Stimulated activated CD4-positive, alpha-beta T cell treated with anti-CD3 and anti-CD28 coated beads, Interleukin-1b, Interleukin-23, amount 100 ng/mL, for 1 hour (primary cell): Measurements from ENCODE around the gene LCP2.
"Not testable (repeated sequence)": the region's sequence is repeated elsewhere in the genome, so short reads cannot be mapped to it uniquely, and the experiment has no call there.

Experiments
- DNase-seq, 2 donors: peaks; one replicate each; pipeline ENCODE4 v3.0.0-alpha.2; 2020; ENCODE audit warnings: low read depth in 2 of 2

The LCP2 gene

GRCh38 chr5:170248172-170248930 is 49.2 kb downstream of the LCP2 start:
- DNase-seq: no peak

DNA sequence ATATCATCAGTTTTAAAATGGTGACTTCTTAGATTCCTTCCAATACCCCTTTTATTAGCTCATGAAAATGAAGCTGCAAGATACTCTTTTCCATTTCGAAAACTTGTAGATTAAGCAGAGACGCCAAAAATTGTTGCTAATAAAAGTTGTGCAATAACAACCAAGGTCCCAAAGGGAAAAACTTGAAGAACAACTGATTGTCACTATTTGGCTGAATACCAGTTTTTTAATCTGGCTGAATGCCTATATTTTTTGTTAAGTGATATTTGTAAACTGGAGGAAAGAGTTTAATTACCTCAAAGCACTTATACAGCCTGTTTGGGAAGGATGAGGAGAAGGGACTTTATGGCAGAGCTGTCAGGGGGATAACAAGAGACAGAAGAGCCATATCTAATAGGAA is 50.2 kb downstream of the LCP2 start:
- no peak for DNase-seq

GRCh38 chr5:170246126-170246870 is 51.3 kb downstream of the LCP2 start:
- no peak for DNase-seq

DNA sequence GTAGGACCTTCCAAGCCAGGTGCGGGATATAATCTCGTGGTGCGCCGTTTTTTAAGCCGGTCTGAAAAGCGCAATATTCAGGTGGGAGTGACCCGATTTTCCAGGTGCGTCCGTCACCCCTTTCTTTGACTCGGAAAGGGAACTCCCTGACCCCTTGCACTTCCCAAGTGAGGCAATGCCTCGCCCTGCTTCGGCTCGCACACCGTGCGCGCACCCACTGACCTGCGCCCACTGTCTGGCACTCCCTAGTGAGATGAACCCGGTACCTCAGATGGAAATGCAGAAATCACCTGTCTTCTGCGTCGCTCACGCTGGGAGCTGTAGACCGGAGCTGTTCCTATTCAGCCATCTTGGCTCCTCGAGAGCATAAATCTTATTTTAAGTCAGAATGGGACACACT is 52.1 kb downstream of the LCP2 start:
- not testable (repeated sequence) for DNase-seq

GRCh38 chr5:170238456-170239196 is 59.0 kb downstream of the LCP2 start:
- no peak for DNase-seq

DNA sequence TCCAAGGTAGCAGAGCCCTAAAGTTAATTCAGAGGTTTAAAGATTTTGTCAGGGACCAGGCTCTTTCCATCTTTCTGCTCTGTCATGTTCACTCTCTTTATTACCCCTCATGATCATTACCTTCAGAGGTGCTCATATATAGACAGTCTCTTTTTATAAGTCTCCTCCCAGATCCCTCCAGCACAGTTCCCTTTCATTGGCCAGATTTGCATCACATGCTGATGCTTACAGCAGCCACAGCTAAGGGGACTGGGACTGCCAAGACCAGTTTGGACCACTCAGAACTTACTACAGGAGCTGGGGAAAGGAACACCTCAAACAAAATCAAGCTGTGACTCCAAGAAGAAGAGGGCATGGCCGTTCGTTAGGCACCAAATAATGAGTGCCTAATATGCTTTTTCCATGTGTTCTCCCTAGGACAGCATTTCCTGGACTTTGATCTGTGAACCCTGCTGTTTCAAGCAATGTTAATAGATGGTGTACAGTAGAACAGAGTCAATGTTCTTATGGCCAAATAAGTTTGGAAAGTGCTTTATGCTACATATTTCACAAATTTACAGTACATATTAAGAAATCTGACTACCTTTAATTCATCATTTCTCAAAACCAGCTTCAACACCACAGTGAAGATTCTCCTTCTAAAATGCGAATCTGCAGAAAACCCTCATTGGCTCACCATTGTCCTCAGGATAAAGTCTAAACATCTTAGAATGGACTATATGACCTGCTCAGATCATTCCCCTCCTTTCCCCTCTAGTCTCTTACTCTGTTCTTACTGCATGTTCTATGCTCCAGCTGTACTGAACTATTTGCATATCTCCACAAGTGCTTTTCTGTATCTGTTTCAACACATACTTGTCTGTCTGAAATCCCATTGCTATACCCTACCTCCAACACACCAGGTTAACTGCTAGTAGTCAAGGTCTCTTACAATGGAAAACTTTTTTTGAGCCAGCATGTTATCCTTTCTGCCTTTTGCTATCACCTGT is 61.4 kb downstream of the LCP2 start:
- DNase-seq: no peak

GRCh38 chr5:170233358-170233892 is 64.2 kb downstream of the LCP2 start:
- DNase-seq: no peak

DNA sequence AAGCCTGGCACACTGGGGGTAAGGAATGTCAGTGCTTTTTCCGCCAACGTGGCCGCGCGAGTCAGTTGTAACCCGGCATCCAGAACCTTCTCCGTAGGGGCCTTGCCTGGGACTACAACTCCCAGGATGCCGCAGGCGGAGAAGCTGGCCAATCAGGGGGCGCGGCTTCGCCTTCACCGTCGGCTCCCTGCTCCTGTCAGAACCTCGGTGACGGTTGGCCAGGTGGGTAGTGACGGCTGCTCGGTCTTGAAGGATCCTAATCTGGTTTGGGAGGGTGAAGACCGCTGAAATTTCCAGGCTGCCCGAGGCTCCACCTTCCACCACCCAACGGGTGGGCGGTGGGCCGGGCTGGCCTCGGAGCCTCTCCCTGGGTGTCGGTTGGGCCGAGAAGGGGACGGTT is 64.8 kb downstream of the LCP2 start, which contains the start of gene C5orf58:
Gene C5orf58, plus strand, starts transcription at position 200 of the 400 bp plus-strand sequence. CDS start 1,992 bp downstream, outside the sequence.
- no peak for DNase-seq

GRCh38 chr5:170228762-170229435 is 68.7 kb downstream of the LCP2 start:
- DNase-seq: no peak

DNA sequence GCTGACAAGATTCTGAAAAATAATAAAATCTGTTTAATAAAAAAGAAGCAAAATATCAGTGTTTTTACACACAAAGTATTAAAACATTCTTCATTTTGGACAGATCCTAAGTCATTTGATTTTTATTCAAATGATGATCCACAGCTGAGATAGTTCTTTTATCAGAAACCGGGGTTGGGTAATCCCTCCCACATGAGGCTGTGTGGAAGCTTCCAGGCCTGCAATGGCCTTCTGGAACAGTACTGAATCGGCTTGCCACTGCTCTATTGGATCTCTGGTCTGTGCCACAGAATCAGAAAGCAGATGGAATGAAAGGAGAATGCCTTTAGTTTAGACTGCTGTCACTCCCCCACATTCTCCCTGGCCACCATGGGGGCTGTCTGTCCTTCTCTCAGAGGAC is 70.9 kb downstream of the LCP2 start:
- no peak for DNase-seq

- no peak for DNase-seq
Observed at GRCh38 chr5:170226129-170226615, 71.4 kb downstream of the LCP2 start.

GRCh38 chr5:170225326-170226128 is 72.0 kb downstream of the LCP2 start:
- peak; percentile 58 to 65 for DNase-seq

- no peak for DNase-seq
Observed at GRCh38 chr5:170223906-170224305, 73.7 kb downstream of the LCP2 start.

DNA sequence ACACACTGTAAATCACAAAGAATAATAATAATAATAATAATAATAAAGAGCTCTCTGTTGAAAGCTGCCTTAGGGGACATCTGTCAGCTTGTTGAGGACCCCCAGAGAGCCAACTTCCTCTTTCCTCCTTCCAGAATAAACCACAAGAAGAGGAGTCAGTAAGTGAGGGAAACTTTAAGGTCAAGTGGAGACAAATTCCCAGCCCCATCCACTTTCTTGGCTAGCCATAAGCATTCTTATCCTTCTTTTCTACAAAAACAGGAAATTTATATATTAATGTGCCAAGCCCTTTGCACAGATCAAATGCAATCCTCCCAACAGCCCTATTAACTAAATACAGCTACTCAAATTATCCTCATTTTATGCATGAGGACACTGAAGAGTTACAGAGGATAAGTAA is 74.2 kb downstream of the LCP2 start:
- DNase-seq: no peak

GRCh38 chr5:170221327-170221741 is 76.2 kb downstream of the LCP2 start:
- no peak for DNase-seq

GRCh38 chr5:170220191-170220590 is 77.4 kb downstream of the LCP2 start:
- no peak for DNase-seq

DNA sequence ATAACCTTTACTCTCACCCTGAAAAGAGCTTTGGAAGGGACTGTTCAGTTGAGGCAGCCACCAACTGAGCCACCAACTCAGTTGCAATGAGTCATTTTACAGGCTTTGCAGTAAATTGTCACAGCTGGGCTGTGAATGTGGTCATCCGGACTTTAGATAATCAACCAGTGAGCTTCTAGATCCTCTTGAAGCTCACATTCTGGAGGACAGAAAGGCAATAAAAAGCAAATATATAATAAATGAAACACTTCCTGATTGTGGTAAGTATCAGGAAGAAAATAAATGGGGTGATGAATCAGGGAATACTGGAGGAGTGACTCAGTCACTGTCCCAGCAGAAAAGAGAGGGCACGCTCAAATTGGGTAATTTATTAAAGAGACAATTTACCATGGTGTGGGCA is 78.0 kb downstream of the LCP2 start:
- DNase-seq: no peak

- DNase-seq: no peak
Observed at GRCh38 chr5:170218726-170219125, 78.9 kb downstream of the LCP2 start.

GRCh38 chr5:170217831-170218230 is 79.7 kb downstream of the LCP2 start:
- DNase-seq: no peak
